ENCODE data around the gene NAP1L4. TPM values are rescaled to one million over a fixed set of nuclear protein-coding genes. Genes with fewer than 3 reads are reported as not detected.

NAP1L4 gene
- total RNA-seq, 1 donor: 99.6 TPM

DNA sequence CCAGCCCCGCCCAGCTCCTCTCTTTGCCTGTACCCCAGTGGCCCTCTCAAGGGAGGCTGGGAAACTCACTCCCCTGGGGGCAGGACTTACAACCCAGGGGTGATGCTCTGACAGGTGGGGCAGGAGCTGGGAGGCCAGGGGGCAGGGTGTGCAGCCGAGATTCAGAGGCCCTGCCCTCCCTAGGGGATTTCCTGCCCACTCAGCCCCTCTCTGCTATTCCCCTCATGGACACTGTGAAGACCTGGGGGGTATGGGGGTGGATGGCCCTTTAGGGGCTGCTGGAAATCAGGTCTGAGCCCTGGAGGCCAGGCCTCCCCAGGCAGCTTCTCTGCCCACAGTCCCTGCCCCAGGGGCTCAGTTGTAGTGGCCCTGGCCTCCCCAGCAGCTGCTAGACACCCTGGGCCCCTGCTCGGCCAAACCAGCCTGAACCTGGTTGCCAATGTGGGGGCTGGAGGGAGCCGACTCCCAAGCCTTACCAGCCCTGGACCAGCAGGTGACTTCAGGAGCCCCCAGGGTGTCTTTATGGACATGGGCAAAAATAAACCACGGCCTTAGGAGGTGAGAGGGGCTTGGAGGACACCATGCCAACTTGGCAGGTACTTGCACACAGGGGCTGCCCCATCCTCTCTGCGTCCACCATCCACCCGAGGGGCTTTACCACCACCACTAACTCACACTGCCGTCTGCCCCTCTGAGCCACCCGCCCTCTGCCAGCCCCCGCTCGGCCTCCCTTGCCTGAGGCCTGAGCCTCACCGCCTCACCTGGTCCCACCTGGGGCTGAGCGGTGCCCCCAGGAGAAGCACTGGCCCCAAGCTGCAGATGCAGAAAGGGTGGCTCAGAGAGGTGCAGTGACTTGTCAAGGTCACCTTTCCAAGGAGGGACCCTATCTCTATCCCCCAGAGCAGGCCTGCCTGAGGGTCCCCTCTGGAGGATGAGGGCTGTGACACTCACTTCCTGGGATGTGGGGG, 60.1 kb downstream of the NAP1L4 start:
- TF ChIP-seq, protein P1, sequence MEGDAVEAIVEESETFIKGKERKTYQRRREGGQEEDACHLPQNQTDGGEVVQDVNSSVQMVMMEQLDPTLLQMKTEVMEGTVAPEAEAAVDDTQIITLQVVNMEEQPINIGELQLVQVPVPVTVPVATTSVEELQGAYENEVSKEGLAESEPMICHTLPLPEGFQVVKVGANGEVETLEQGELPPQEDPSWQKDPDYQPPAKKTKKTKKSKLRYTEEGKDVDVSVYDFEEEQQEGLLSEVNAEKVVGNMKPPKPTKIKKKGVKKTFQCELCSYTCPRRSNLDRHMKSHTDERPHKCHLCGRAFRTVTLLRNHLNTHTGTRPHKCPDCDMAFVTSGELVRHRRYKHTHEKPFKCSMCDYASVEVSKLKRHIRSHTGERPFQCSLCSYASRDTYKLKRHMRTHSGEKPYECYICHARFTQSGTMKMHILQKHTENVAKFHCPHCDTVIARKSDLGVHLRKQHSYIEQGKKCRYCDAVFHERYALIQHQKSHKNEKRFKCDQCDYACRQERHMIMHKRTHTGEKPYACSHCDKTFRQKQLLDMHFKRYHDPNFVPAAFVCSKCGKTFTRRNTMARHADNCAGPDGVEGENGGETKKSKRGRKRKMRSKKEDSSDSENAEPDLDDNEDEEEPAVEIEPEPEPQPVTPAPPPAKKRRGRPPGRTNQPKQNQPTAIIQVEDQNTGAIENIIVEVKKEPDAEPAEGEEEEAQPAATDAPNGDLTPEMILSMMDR (IDR thresholded peaks at IDR 0.05; ENCODE audit: insufficient read depth, low read length): no peak
- no peak overlapping the region for H3K4me3 ChIP-seq (ENCODE audit: low read depth, low read length)
- DNase-seq (ENCODE audit: low read depth): no peak

DNA sequence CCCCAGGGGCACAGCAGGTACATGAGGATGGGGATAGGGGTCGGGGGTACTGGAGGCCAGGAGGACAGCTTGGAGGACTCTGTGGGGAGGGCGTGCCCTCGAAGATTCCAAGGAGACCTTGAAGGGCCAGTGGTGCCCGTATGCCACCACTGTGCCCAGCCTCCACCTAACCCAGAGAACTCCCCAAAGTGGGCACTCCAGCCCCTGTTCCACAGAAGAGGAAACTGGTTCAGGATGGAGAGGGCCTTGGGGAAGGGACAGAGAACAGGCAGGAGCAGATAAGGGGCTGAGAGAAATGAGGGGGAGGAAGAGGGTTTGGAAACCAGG, 60.7 kb downstream of the NAP1L4 start:
- TF ChIP-seq, protein P1 (IDR thresholded peaks at IDR 0.05; ENCODE audit: insufficient read depth, low read length): no peak
- no peak overlapping the region for H3K4me3 ChIP-seq (ENCODE audit: low read depth, low read length)
- DNase-seq (ENCODE audit: low read depth): no peak

DNA sequence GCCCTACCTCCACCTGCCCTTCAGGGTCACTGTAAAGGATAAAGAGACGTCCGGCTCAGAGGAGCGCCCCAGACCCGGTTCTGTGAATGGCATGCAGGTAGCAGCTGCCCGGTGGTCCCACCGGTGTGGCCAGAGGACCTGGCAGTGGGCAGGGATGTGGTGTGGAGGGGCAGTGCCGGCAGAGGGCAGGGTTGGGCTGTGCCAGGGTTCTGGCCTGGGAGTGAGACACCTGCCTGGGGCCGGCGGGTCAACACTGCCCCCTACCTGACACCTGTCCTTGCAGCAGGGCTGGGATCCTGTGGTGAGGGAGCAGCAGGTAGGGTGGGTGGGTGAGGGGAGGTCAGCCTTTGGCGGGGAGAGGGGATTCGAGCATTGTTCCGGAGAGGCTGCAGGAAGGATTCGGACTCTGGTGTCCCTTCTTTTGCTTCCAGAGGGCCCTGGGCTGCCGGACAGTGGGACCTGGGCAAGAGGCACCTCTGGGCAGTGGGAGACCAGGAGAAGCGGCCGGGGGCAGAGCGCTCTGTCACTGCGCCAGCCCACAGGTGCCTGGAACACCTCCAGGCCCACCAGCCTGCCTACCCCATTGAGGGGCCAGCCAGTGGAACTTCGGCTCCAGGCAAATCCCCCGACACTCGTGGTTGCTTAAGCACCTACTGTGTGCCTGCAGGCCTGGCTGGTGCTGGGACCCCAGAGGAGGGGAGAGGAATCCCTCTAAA, 61.3 kb downstream of the NAP1L4 start:
- peak overlapping the region; percentile 74 for H3K4me3 ChIP-seq (ENCODE audit: low read depth, low read length)
- TF ChIP-seq, protein P1 (IDR thresholded peaks at IDR 0.05; ENCODE audit: insufficient read depth, low read length): peak; percentile 52
- peak; percentile 11 for DNase-seq (ENCODE audit: low read depth)

DNA sequence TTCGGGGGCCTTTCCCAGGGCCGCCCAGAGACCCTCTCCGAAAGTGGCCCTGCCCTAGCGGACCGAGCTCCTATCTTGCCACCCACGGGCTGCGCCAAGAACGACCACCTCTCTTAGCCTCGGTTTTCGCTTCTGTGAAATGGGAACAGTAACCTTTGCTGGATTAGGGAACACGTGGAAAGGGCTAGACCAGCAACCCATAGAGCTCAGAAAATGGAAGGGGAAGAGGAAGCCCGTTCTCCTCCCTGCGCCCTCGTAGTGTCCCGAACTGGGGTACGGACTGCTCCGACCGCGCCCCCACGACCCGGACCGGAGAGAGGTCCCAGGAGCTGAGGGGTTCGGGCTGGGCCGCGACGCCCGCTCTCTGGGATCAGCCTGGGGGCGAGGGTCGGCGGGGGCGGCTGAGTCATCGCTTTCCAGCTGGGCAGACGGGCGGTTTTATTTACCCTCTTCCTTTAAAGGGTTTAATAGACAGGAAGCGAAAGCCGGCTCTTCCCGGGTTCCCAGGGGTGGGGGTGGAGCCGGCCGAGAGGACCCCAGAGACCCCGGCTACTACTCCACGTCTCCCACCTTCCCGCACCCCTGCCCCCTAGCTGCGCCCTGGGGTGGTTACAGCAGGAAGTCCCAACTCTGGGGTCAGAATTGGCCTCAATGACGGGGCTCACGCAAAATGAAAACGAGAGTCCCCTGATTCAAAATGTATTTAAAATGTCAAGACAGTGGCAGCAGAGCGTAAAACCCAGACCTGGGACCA, 62.0 kb downstream of the NAP1L4 start:
- H3K4me3 ChIP-seq (ENCODE audit: low read depth, low read length): peak overlapping the region; percentile 74
- peak; percentile 25 for DNase-seq (ENCODE audit: low read depth)
- TF ChIP-seq, protein P1 (IDR thresholded peaks at IDR 0.05; ENCODE audit: insufficient read depth, low read length): peak; percentile 63

DNA sequence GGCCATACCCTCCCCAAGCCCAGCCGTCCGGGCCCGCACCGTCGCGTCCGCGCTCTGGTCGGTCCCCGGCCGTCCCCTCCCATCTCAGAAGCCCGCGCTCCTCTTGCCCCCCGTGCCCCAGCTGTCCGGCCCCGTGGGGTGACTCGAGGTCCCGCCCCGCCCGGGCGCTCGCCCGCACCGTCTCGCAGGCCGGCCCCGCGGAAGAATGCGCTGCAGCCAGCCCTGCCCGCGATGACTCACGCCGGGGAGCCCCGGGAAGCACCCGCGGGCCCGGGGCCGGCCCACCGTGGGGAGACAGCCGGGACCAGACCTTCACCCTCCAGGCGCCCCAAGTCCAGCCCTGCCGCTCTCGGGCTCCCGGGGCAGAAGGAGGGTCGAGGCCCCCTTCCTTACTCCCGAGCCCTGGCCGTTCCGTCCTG, 62.6 kb downstream of the NAP1L4 start:
- H3K4me3 ChIP-seq (ENCODE audit: low read depth, low read length): peak overlapping the region; percentile 74
- DNase-seq (ENCODE audit: low read depth): peak; percentile 60
- TF ChIP-seq, protein P1 (IDR thresholded peaks at IDR 0.05; ENCODE audit: insufficient read depth, low read length): no peak
